Nucleus accumbens (tissue), 56 donors: Measurements from ENCODE around the gene PKN1.

Source experiments
- DNase-seq, 56 donors: peaks; one replicate each; lab custom pipeline; 2025; lab: John Stamatoyannopoulos, UW

Gene PKN1

GRCh38 chr19:14505488-14506239, 72.6 kb downstream of the PKN1 start:
- peak in 8 of 56 donors; percentile 1 to 35 (median 18) for DNase-seq

GRCh38 chr19:14507704-14508542, 74.8 kb downstream of the PKN1 start:
- no peak for DNase-seq

- peak in 24 of 56 donors; percentile 6 to 71 (median 31) for DNase-seq
Measured at GRCh38 chr19:14510311-14511228, 77.5 kb downstream of the PKN1 start.

GRCh38 chr19:14511229-14511593, 78.1 kb downstream of the PKN1 start:
- no peak for DNase-seq

GRCh38 chr19:14512406-14512961, 79.4 kb downstream of the PKN1 start:
- DNase-seq, result no peak

GRCh38 chr19:14514215-14514863, 81.2 kb downstream of the PKN1 start:
- DNase-seq, result peak in 5 of 56 donors; percentile 60 to 95 (median 68)

GRCh38 chr19:14515501-14516047, 82.5 kb downstream of the PKN1 start:
- DNase-seq, result peak in 9 of 56 donors; percentile 24 to 84 (median 32)

- DNase-seq, result peak in 3 of 56 donors; percentile 52 to 81 (median 59)
Measured at GRCh38 chr19:14516048-14516534, 83.0 kb downstream of the PKN1 start.

GRCh38 chr19:14516746-14517438, 83.8 kb downstream of the PKN1 start:
- DNase-seq, result peak in 17 of 56 donors; percentile 11 to 74 (median 33)

GRCh38 chr19:14517446-14517839, 84.3 kb downstream of the PKN1 start:
- DNase-seq, result peak in 9 of 56 donors; percentile 38 to 88 (median 63)

- peak in 52 of 56 donors; percentile 57 to 100 (median 81) for DNase-seq
Measured at GRCh38 chr19:14517840-14518505, 84.9 kb downstream of the PKN1 start, which contains the start of gene DNAJB1. DNAJB1 (minus strand) TSS chr19:14518397; CDS start chr19:14518349, 48 bp downstream.

- no peak for DNase-seq
Measured at GRCh38 chr19:14519245-14519859, 86.2 kb downstream of the PKN1 start.

- DNase-seq, result peak in 5 of 56 donors; percentile 24 to 70 (median 26)
Measured at GRCh38 chr19:14519860-14520407, 86.8 kb downstream of the PKN1 start.

GRCh38 chr19:14520543-14520942, 87.4 kb downstream of the PKN1 start:
- no peak for DNase-seq
